ENCODE results near the gene EPX. TPM values are rescaled to one million over a fixed set of nuclear protein-coding genes. Genes with fewer than 3 reads are reported as not detected.
A peak's percentile ranks its signal among the peaks of the same experiment; 100 is the strongest.

EPX gene
- polyA plus RNA-seq, 3 donors = not detected

DNA sequence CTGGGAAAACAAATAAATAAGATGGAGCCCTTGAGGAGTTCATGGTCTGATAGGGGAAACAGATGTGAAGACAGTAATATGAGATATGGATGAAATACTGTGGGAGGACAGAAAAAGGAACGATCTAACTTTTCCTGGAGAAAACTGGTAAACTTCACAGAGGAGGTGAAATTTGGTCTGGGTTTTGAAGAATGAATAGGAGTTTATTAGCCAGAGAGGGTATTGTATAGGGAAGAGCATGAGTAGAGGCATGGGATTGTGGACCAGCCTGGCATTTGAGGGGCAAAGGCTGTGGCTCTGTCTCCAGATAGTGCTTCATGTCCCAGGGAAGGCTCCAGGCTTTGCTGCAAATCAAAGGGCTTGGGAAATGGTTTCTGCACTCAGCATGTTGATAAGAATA, 47.5 kb downstream of the EPX start:
- Histone ChIP-seq H2AFZ (ENCODE audit: insufficient read depth, low read depth, low read length, poor library complexity, severe bottlenecking) (no peak overlapping the region), H3K9me3 (replicated peaks in 1 of 2; ENCODE audit: control insufficient read depth in 1 of 2, insufficient read depth in 1 of 2, low read length in 2 of 2) (no peaks in the 10 kb centered on the region), H3K79me2 (ENCODE audit: insufficient read depth, low read length) (no peaks in the 10 kb centered on the region), H3K4me2 (replicated peaks; ENCODE audit: extremely low read depth, low read length, poor library complexity, severe bottlenecking) (no peak overlapping the region), H3K4me3 (replicated peaks in 1 of 3; ENCODE audit: low read depth in 2 of 3, low read length in 3 of 3) (no peak overlapping the region), H3K27ac (ENCODE audit: low read depth in 1 of 2, low read length in 2 of 2) (no peak overlapping the region), H3K27me3 (ENCODE audit: control insufficient read depth in 2 of 2, insufficient read depth in 2 of 2, low read length in 2 of 2) (peaks cover 22 to 62% of the 10 kb centered on the region in 2 donors), H3K9ac (ENCODE audit: insufficient read depth, low read length, poor library complexity, severe bottlenecking) (no peak overlapping the region), H3K36me3 (replicated peaks in 1 of 2; ENCODE audit: control insufficient read depth in 1 of 2, insufficient read depth in 2 of 2, low read length in 2 of 2) (no peaks in the 10 kb centered on the region), H3K4me1 (ENCODE audit: control insufficient read depth in 1 of 2, insufficient read depth in 2 of 2, low read length in 2 of 2) (peaks cover 4 to 6% of the 10 kb centered on the region in 2 donors), H4K20me1 (ENCODE audit: insufficient read depth, low read length) (no peaks in the 10 kb centered on the region)
- Mint-ChIP-seq H3K4me3 (peak overlapping the region in 1 of 2 donors; percentile 10), H3K4me1 (peaks cover 14% of the 10 kb centered on the region), H3K9me3 (peaks cover 0 to 4% (median 0%) of the 10 kb centered on the region in 7 donors), H3K27me3 (ENCODE audit: low read depth in 3 of 3) (peaks cover 46 to 79% (median 72%) of the 10 kb centered on the region in 3 donors), H3K27ac (no peak overlapping the region), H3K36me3 (peaks cover 0 to 2% of the 10 kb centered on the region in 2 donors)
- TF ChIP-seq, protein P1, sequence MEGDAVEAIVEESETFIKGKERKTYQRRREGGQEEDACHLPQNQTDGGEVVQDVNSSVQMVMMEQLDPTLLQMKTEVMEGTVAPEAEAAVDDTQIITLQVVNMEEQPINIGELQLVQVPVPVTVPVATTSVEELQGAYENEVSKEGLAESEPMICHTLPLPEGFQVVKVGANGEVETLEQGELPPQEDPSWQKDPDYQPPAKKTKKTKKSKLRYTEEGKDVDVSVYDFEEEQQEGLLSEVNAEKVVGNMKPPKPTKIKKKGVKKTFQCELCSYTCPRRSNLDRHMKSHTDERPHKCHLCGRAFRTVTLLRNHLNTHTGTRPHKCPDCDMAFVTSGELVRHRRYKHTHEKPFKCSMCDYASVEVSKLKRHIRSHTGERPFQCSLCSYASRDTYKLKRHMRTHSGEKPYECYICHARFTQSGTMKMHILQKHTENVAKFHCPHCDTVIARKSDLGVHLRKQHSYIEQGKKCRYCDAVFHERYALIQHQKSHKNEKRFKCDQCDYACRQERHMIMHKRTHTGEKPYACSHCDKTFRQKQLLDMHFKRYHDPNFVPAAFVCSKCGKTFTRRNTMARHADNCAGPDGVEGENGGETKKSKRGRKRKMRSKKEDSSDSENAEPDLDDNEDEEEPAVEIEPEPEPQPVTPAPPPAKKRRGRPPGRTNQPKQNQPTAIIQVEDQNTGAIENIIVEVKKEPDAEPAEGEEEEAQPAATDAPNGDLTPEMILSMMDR (IDR thresholded peaks at IDR 0.05) = no peak
- intact Hi-C loops (cut with micrococcal nuclease) = no loop called here
- 47% methylated on average over 1 of the region's 1 CpG for WGBS (ENCODE audit: insufficient coverage)
- no peak for DNase-seq

DNA sequence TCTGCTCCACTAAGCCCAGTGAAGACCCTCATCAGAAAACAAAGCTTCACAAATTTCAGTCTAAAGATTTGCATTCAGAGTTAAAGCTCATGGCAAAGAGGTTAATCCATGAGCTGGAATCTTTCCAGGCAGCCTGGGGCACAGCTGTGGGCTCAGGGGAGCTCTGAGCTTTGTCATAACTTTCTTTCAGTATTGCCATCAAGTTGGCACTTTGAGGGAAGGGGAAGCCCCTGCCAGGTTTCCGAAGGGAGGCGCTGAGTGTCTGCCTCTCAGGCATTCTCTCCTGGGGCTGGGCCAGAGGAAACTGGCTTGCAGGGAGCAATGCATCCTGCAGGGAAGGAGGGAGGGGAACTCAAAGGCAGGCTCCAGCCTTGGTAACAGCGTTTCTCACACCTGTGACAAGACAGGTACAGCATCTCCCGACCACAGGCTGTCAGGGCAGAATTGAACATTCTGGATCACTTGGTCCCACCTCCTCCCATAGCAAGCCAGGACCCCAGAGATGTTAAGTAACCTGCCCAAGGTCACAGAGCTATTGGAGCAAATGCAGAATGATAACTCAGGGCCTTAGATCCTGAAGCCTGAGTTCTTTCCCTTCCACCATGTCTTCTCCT, 49.8 kb downstream of the EPX start:
- DNase-seq = no peak
- no peak overlapping the region for H3K4me2 ChIP-seq (replicated peaks; ENCODE audit: extremely low read depth, low read length, poor library complexity, severe bottlenecking)
- H4K20me1 ChIP-seq (ENCODE audit: insufficient read depth, low read length) = no peaks in the 10 kb centered on the region
- Mint-ChIP-seq H3K4me1 (peaks cover 13% of the 10 kb centered on the region), H3K27ac (no peak overlapping the region), H3K36me3 (peaks cover 0 to 2% of the 10 kb centered on the region in 2 donors), H3K4me3 (no peak overlapping the region), H3K27me3 (ENCODE audit: low read depth in 3 of 3) (peaks cover 43 to 76% (median 67%) of the 10 kb centered on the region in 3 donors), H3K9me3 (peaks cover 0 to 4% (median 0%) of the 10 kb centered on the region in 7 donors)
- no peak overlapping the region for H3K9ac ChIP-seq (ENCODE audit: insufficient read depth, low read length, poor library complexity, severe bottlenecking)
- intact Hi-C loops (cut with micrococcal nuclease) = no loop called here
- H3K79me2 ChIP-seq (ENCODE audit: insufficient read depth, low read length) = no peaks in the 10 kb centered on the region
- H3K36me3 ChIP-seq (replicated peaks in 1 of 2; ENCODE audit: control insufficient read depth in 1 of 2, insufficient read depth in 2 of 2, low read length in 2 of 2) = no peaks in the 10 kb centered on the region
- no peak overlapping the region for H3K4me3 ChIP-seq (replicated peaks in 1 of 3; ENCODE audit: low read depth in 2 of 3, low read length in 3 of 3)
- peaks cover 4 to 6% of the 10 kb centered on the region in 2 donors for H3K4me1 ChIP-seq (ENCODE audit: control insufficient read depth in 1 of 2, insufficient read depth in 2 of 2, low read length in 2 of 2)
- peaks cover 15 to 48% of the 10 kb centered on the region in 2 donors for H3K27me3 ChIP-seq (ENCODE audit: control insufficient read depth in 2 of 2, insufficient read depth in 2 of 2, low read length in 2 of 2)
- H3K27ac ChIP-seq (ENCODE audit: low read depth in 1 of 2, low read length in 2 of 2) = no peak overlapping the region
- H3K9me3 ChIP-seq (replicated peaks in 1 of 2; ENCODE audit: control insufficient read depth in 1 of 2, insufficient read depth in 1 of 2, low read length in 2 of 2) = no peaks in the 10 kb centered on the region
- TF ChIP-seq, protein P1 (IDR thresholded peaks at IDR 0.05) = no peak
- H2AFZ ChIP-seq (ENCODE audit: insufficient read depth, low read depth, low read length, poor library complexity, severe bottlenecking) = no peak overlapping the region
- WGBS (ENCODE audit: insufficient coverage) = 20% methylated on average over 4 of the region's 4 CpGs

Data from CD14-positive monocyte (primary cell).